A549 treated with DMSO at 1 μM for 4 hours (cell line): ENCODE measurements around the gene CENPK. TPM values are rescaled to one million over a fixed set of nuclear protein-coding genes. Genes with fewer than 3 reads are reported as not detected.

ENCODE experiments used
- total RNA-seq: library from RNA; stranded (reverse); fragments of 200-300 nt; extraction: Qiagen RNA extraction; gene quantifications from 5 replicates; pipeline ENCODE4 v1.2.3, GENCODE V29; 2022; ENCODE audit warnings: low read depth

Gene CENPK, protein sequence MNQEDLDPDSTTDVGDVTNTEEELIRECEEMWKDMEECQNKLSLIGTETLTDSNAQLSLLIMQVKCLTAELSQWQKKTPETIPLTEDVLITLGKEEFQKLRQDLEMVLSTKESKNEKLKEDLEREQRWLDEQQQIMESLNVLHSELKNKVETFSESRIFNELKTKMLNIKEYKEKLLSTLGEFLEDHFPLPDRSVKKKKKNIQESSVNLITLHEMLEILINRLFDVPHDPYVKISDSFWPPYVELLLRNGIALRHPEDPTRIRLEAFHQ
- total RNA-seq: 24.5 to 36.9 TPM (median 33.5 TPM) in 5 replicates

GRCh38 chr5:65562731-65563701 is at the start of gene CENPK, which contains the start of gene PPWD1:
TSS of gene CENPK (minus strand) at chr5:65563168. CDS start at chr5:65554907, 8,261 bp downstream.
TSS of gene PPWD1 (plus strand) at chr5:65563296. CDS start at chr5:65563311, 15 bp downstream.

DNA sequence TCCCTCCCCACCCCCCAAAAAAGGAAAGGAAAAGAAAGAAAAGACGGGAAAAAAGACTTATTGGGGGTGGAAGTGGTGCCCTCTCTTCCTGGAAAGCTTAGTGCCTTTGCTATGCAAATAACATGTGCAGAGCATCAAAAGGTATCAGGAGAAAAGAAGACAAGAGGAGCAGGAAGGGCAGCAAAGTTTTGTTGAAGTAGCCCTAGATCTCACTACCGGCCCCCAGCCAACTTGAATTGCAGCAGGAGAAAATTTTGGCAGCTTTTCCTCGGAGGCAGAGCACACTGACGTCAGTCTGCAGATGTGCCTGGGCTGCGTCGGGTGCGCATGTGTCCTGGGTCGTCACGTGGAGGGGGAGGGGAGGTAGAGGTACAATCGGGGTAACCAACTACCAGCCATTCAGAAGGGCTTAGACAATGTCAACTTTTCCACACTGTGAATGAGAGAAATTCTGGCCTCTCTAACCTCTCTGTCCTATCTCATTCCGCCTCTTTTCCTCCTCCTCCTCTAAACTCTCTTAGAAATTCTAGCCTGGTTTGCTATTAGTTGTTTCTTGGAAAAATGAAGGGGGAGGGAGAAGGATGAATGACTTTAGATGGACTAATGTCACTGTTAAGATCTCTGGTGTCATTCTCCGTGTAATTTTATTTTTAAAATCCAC is 81.2 kb downstream of the CENPK start, which contains the start of gene ADAMTS6:
Gene ADAMTS6 (minus strand): TSS at position 286 of the 661 bp plus-strand sequence. CDS start 8,247 bp downstream, outside the sequence.

Other genes with a start within 250 kb of the CENPK start
- 0.05 to 0.18 TPM (median 0.08 TPM) in 5 replicates for gene ADAMTS6, start 81.2 kb downstream of the CENPK start, total RNA-seq
- gene PPWD1, start 128 bp upstream of the CENPK start, total RNA-seq: 18.7 to 21.2 TPM (median 20.6 TPM) in 5 replicates
- 6.3 to 9.2 TPM (median 7.9 TPM) in 5 replicates for gene TRIM23, start 61.2 kb upstream of the CENPK start, total RNA-seq
- gene SHLD3, start 61.9 kb upstream of the CENPK start, total RNA-seq: 2.1 to 3.0 TPM (median 2.4 TPM) in 5 replicates
- 12.3 to 15.2 TPM (median 13.6 TPM) in 5 replicates for gene TRAPPC13, start 61.9 kb upstream of the CENPK start, total RNA-seq
- gene SGTB, start 158.9 kb upstream of the CENPK start, total RNA-seq: 6.6 to 11.4 TPM (median 8.8 TPM) in 5 replicates
- gene NLN, start 159.0 kb upstream of the CENPK start, total RNA-seq: 54.2 to 78.1 TPM (median 67.9 TPM) in 5 replicates